HG03135 (cell line): ENCODE measurements around the gene TCP10L.
A peak's percentile ranks its signal among the peaks of the same experiment; 100 is the strongest.
"Not testable (repeated sequence)": the region's sequence is repeated elsewhere in the genome, so short reads cannot be mapped to it uniquely, and the experiment has no call there.

Source experiments
- ATAC-seq: cut with Tn5 transposase; IDR thresholded peaks from one replicate; pipeline ENCODE4 v1.9.1; 2021; ENCODE audit warnings: mild to moderate bottlenecking, moderate library complexity; ENCODE audit not compliant: unreplicated experiment

The TCP10L gene

GRCh38 chr21:32587120-32587519 lies 1.8 kb upstream of the TCP10L start:
- no peak for ATAC-seq

- ATAC-seq, result no peak
Measured at GRCh38 chr21:32585970-32586369, 647 bp upstream of the TCP10L start.

- ATAC-seq, result no peak
Measured at GRCh38 chr21:32584472-32584871, 851 bp downstream of the TCP10L start.

- no peak for ATAC-seq
Measured at GRCh38 chr21:32581732-32582131, 3.6 kb downstream of the TCP10L start.

GRCh38 chr21:32580949-32581348 lies 4.4 kb downstream of the TCP10L start:
- no peak for ATAC-seq

GRCh38 chr21:32578107-32578691 lies 7.1 kb downstream of the TCP10L start:
- no peak for ATAC-seq

- ATAC-seq, result no peak
Measured at GRCh38 chr21:32576011-32576410, 9.3 kb downstream of the TCP10L start.

- no peak for ATAC-seq
Measured at GRCh38 chr21:32574946-32575925, 10.1 kb downstream of the TCP10L start.

- no peak for ATAC-seq
Measured at GRCh38 chr21:32572574-32573420, 12.5 kb downstream of the TCP10L start.

GRCh38 chr21:32570456-32570855 lies 14.9 kb downstream of the TCP10L start:
- no peak for ATAC-seq

- peak; percentile 79 for ATAC-seq
Measured at GRCh38 chr21:32569261-32570230, 15.8 kb downstream of the TCP10L start.

GRCh38 chr21:32567626-32568025 lies 17.7 kb downstream of the TCP10L start:
- no peak for ATAC-seq

- ATAC-seq, result no peak
Measured at GRCh38 chr21:32566741-32567389, 18.5 kb downstream of the TCP10L start.

GRCh38 chr21:32565856-32566465 lies 19.4 kb downstream of the TCP10L start:
- ATAC-seq, result no peak

GRCh38 chr21:32562915-32563314 lies 22.4 kb downstream of the TCP10L start:
- ATAC-seq, result no peak

- ATAC-seq, result no peak
Measured at GRCh38 chr21:32562426-32562825, 22.9 kb downstream of the TCP10L start.

- not testable (repeated sequence) for ATAC-seq
Measured at GRCh38 chr21:32561476-32561875, 23.8 kb downstream of the TCP10L start.

- no peak for ATAC-seq
Measured at GRCh38 chr21:32560896-32561295, 24.4 kb downstream of the TCP10L start.

- ATAC-seq, result no peak
Measured at GRCh38 chr21:32559006-32559610, 26.2 kb downstream of the TCP10L start.
